ENCODE measurements around the gene ACYP2.
"Not testable (repeated sequence)": the region's sequence is repeated elsewhere in the genome, so short reads cannot be mapped to it uniquely, and the experiment has no call there.

The ACYP2 gene

DNA sequence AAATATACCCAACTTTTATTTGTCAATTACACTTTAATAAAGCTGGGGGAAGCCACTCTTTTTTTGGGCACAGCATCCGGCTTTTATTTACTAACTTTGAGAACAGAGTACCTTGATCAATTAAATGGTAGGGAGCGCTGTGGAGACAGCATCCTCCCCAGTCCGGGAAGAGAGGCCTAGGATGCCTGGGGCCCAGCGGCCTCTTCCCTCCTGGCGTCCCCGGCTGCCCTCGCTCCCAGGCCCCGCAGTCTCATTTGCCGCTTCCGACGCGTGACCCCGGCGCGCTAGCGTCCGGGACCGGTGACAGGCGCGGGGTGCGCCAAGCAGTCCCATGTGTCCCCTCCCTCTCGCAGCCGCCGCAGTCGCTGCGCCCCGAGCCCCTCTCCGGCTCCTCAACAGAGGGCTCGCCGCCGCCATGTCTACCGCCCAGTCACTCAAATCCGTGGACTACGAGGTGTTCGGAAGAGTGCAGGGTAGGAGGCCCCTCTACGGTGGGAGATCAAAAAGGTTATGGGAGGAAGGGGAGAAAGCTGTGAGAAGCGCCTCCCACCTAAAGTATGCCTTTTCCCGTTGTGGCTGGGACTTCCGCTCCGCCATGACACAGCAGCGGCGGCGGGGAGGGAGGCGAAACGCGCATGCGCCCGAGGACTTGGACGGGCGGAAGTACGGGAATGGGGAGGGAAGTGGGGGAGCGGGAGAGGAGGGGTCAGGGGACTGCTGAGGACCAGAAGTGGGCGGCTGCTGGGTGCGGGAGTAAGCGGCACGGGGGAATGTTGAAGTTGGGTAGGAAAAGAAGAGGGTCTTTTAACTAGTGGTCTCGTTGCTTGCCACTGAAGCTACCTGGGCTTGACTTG, at the start of gene ACYP2:
Gene ACYP2, plus strand, starts transcription at position 332 of the 854 bp plus-strand sequence.
- Histone ChIP-seq H3K4me3 (peak within 1 kb of the TSS; percentile 66 to 79 (median 71)), H3K4me1 (peaks cover 7 to 11% (median 9%) of the 10 kb centered on the region in 10 experiments; a peak in 15 of 20 replicates), H3K4me2 (peak within 1 kb of the TSS; percentile 55 to 82 (median 72)), H3K36me3 (peaks cover 2 to 37% (median 10%) of the 10 kb centered on the region in 11 experiments; a peak in 18 of 22 replicates), H3K9me3 (replicated peaks in 1 of 11) (peaks cover 30 to 43% (median 40%) of the 10 kb centered on the region in 11 experiments), H3K27ac (peak within 1 kb of the TSS; percentile 97 to 100 (median 99)), H4K20me1 (no peaks in the 10 kb centered on the region), H3K9ac (peak within 1 kb of the TSS; percentile 95 to 99 (median 97)), H3K27me3 (no peaks in the 10 kb centered on the region)
- no peak for TF ChIP-seq Cebpa-rat (IDR thresholded peaks at IDR 0.05)

DNA sequence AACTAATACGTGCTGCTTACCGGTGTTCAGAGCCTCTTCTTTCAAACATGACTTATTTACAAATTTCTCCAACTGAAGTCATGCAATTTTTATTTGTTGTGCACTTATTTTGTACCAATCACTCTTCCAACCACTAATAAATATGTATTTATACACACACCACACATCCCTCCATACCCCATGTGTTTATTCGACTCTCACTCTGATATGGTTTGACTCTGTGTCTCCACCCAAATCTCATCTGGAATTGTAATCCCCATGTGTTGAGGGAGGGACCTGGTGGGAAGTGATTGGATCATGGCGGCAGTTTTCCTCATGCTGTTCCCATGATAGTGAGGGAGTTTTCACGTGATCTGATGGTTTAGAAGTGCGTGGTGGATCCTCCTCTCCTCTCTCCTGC, 49.5 kb upstream of the ACYP2 start:
- Histone ChIP-seq H4K20me1 (no peaks in the 10 kb centered on the region), H3K4me1 (peaks cover 0 to 14% (median 5%) of the 10 kb centered on the region in 10 experiments; a peak in 8 of 20 replicates), H3K9ac (no peak overlapping the region), H3K27ac (no peak overlapping the region), H3K4me2 (no peak overlapping the region), H3K9me3 (replicated peaks in 1 of 11) (no peaks in the 10 kb centered on the region), H3K27me3 (no peaks in the 10 kb centered on the region), H3K36me3 (no peaks in the 10 kb centered on the region), H3K4me3 (no peak overlapping the region)
- no peak for TF ChIP-seq Cebpa-rat (IDR thresholded peaks at IDR 0.05)

DNA sequence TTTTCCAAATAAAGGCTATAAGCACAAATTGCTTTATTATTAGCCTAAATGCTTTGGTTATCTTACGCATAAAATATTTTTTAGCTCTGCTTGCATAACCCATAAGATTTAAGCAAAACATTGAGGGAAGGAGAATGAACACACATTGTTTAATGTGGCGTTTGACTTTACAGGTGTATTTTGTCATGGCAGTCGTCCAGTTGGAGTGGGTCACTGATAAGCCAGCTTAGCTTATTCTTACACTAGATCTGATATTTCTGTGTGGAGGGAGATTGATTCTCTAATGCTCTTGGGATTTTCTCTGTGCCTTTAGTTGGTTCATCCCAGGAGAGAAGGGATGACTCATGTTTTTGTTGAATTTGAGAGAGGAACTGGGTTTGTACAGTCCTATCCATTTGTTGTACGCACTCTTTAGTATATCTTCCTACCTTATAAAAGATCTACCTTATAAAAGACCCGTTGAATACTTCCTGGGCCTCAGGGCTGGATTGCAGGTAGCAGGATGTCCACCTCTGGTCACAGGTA, 47.5 kb upstream of the ACYP2 start:
- no peak for TF ChIP-seq Cebpa-rat (IDR thresholded peaks at IDR 0.05)
- Histone ChIP-seq H3K4me1 (peaks cover 0 to 5% (median 0%) of the 10 kb centered on the region in 10 experiments; a peak in 2 of 20 replicates), H4K20me1 (no peaks in the 10 kb centered on the region), H3K4me2 (0 out of 22 replicates have a peak overlapping the region, but pooled peaks of 1 of the 11 experiments have one; percentile 3), H3K4me3 (no peak overlapping the region), H3K9me3 (replicated peaks in 1 of 11) (no peaks in the 10 kb centered on the region), H3K9ac (no peak overlapping the region), H3K27me3 (no peaks in the 10 kb centered on the region), H3K36me3 (no peaks in the 10 kb centered on the region), H3K27ac (no peak overlapping the region)

DNA sequence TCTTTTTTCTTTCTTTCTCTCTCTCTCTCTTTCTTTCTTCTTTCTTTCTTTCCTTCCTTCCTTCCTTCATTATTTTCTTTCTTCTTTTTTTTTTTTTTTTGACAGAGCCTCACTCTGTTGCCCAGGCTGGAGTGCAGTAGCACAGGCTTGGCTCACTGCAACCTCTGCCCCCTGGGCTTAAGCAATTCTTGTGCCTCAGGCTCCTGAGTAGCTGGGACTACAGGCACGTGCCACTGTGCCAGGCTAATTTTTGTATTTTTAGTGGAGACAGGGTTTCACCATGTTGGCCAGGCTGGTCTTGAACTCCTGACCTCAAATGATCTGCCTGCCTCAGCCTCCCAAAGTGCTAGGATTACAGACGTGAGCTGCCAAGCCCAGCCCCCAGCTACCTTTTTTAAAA, 42.9 kb upstream of the ACYP2 start:
- H3K4me2 ChIP-seq; H3K4me1 ChIP-seq; H3K36me3 ChIP-seq; H3K9me3 ChIP-seq (replicated peaks in 1 of 11); H3K4me3 ChIP-seq; H4K20me1 ChIP-seq; H3K9ac ChIP-seq; H3K27ac ChIP-seq; H3K27me3 ChIP-seq: not testable (repeated sequence)

DNA sequence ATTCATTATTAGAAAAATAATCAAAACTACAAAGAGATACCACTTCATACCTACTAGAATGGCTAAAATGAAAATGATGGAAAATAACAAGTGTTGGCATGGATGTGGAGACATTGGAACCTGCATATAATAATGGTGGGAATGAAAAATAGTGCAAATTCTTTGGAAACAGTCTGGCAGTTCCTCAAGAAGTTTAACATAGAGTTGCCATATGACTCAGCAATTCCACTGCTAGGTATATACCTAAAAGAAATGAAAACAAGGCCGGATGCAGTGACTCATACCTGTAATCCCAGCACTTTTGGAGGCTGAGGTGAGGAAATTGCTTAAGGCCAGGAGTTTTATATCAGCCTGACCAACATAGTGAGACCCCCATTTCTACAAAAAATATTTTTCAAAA, 41.6 kb upstream of the ACYP2 start:
- Histone ChIP-seq H3K4me2 (no peak overlapping the region), H3K9ac (no peak overlapping the region), H3K36me3 (no peaks in the 10 kb centered on the region), H3K9me3 (replicated peaks in 1 of 11) (no peaks in the 10 kb centered on the region), H3K27ac (no peak overlapping the region), H3K4me1 (peaks cover 0 to 8% (median 0%) of the 10 kb centered on the region in 10 experiments; a peak in 1 of 20 replicates), H3K27me3 (no peaks in the 10 kb centered on the region), H3K4me3 (no peak overlapping the region), H4K20me1 (no peaks in the 10 kb centered on the region)
- TF ChIP-seq Cebpa-rat (IDR thresholded peaks at IDR 0.05): no peak

DNA sequence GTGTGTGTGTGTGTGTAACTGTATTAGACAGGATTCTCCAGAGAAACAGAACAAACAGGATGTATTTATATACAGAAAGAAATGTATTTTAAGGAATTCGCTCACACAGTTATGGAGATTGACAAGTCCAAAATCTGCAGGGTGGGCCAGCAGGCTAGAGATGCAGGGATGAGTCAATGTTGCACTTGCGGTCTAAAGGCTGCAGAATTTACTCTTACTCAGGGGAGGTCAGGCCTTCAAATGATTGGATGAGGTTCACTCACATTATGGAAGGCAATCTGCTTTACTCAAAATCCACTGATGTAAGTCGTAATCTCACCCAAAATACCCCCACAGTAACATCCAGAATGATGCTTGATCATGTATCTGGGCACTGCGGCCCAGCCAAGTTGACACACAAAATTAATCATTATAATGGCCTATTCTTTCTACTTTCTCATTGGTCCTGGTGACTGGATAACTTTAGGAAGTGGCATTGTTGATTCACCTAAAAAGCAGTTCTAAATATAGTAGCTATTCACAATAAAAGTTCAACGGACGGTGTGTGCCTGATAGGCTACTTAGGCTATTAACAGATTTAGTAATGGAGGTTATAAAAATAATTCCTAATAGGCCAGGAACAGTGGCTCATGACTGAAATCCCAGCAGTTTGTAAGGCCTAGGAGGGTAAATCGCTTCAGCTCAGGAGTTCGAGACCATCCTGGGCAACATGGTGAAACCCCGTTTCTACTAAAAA, 40.6 kb upstream of the ACYP2 start:
- H3K9me3 ChIP-seq (replicated peaks in 1 of 11): no peaks in the 10 kb centered on the region
- no peak overlapping the region for H3K27ac ChIP-seq
- no peaks in the 10 kb centered on the region for H3K27me3 ChIP-seq
- H3K4me3 ChIP-seq: no peak overlapping the region
- peaks cover 0 to 8% (median 0%) of the 10 kb centered on the region in 10 experiments; a peak in 1 of 20 replicates for H3K4me1 ChIP-seq
- no peaks in the 10 kb centered on the region for H4K20me1 ChIP-seq
- no peaks in the 10 kb centered on the region for H3K36me3 ChIP-seq
- H3K9ac ChIP-seq: no peak overlapping the region
- no peak overlapping the region for H3K4me2 ChIP-seq
- TF ChIP-seq Cebpa-rat (IDR thresholded peaks at IDR 0.05): no peak

DNA sequence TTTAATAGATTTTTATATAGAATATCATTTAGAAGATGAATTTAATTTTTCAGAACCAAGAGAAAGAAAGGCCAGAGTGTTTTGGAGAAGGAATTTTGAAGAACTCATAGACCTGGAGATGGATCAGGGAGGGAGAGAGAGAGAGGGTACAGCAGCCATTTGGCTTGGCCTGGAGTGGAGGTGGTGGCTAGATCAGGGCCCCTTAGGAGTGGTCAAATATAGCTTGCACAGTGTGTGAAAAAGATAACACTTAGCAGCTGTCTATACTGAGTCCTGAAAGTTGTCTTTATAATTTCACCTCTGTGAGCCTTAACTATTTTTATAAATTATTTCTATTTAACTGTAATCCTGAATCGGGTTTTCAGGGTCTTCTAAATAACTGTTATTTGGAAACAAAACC, 38.8 kb upstream of the ACYP2 start:
- H3K27ac ChIP-seq: no peak overlapping the region
- H3K4me1 ChIP-seq: peaks cover 0 to 8% (median 0%) of the 10 kb centered on the region in 10 experiments; a peak in 1 of 20 replicates
- TF ChIP-seq Cebpa-rat (IDR thresholded peaks at IDR 0.05): no peak
- H3K36me3 ChIP-seq: peaks cover 0 to 4% (median 0%) of the 10 kb centered on the region in 11 experiments; a peak in 2 of 22 replicates
- H3K9me3 ChIP-seq (replicated peaks in 1 of 11): no peaks in the 10 kb centered on the region
- H3K9ac ChIP-seq: no peak overlapping the region
- H4K20me1 ChIP-seq: no peaks in the 10 kb centered on the region
- H3K27me3 ChIP-seq: no peaks in the 10 kb centered on the region
- no peak overlapping the region for H3K4me2 ChIP-seq
- H3K4me3 ChIP-seq: no peak overlapping the region

DNA sequence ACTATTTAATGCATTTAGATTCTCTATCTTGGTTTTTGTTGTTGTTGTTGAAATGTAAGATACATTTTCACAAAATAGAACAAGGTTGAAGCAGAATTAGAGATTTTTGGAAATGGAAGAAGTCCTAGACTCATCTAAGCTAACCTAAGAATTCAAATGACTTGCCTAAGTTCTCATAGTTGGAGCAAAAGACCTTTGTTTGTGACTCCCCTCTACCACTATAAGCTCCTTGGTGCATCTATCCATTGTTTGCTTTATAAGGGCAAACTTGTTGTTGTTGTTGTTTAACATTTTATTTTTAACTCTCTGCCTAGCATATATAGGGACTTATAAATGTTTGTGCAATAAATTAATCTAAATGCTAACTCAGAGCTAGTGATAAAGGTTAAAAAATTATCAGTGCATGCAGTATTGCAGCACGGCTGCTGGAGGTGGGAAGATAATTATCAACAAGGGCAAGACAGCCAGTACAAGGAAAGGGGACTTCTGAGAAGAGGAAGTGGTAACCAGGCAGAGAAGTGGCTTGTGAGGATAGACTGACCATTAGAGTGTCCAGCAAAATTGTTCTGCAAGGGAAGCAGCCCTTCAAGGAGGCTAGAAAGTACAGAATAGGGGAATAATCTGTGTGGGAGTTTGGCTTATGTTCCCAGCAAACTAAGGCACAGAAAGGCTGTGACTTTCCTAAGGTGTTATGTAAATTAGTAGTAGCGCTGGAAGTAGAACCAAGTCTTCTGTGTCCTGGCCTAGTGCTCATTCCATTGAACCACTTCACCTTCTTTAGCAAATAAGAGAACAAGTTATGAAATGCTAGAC, 38.1 kb upstream of the ACYP2 start:
- peaks cover 0 to 8% (median 0%) of the 10 kb centered on the region in 10 experiments; a peak in 1 of 20 replicates for H3K4me1 ChIP-seq
- H3K36me3 ChIP-seq: peaks cover 0 to 4% (median 0%) of the 10 kb centered on the region in 11 experiments; a peak in 2 of 22 replicates
- H3K4me2 ChIP-seq: 0 out of 22 replicates have a peak overlapping the region, but pooled peaks of 1 of the 11 experiments have one; percentile 17
- no peak overlapping the region for H3K9ac ChIP-seq
- H3K9me3 ChIP-seq (replicated peaks in 1 of 11): no peaks in the 10 kb centered on the region
- no peaks in the 10 kb centered on the region for H3K27me3 ChIP-seq
- no peak for TF ChIP-seq Cebpa-rat (IDR thresholded peaks at IDR 0.05)
- no peak overlapping the region for H3K27ac ChIP-seq
- no peak overlapping the region for H3K4me3 ChIP-seq
- H4K20me1 ChIP-seq: no peaks in the 10 kb centered on the region
